ENCODE data around the gene PDHB.
A peak's percentile ranks its signal among the peaks of the same experiment; 100 is the strongest.
"Not testable (repeated sequence)": the region's sequence is repeated elsewhere in the genome, so short reads cannot be mapped to it uniquely, and the experiment has no call there.

PDHB gene

GRCh38 chr3:58433400-58434167, at the start of gene PDHB:
Gene PDHB (minus strand): TSS chr3:58433832. CDS start chr3:58433809, 23 bp downstream.
- DNase-seq: peak; percentile 88

- no peak for DNase-seq
Measured at GRCh38 chr3:58482917-58483636, 49.4 kb upstream of the PDHB start.

- DNase-seq: no peak
Measured at GRCh38 chr3:58480309-58480708, 46.7 kb upstream of the PDHB start.

GRCh38 chr3:58478781-58479180, 45.1 kb upstream of the PDHB start:
- no peak for DNase-seq

- no peak for DNase-seq
Measured at GRCh38 chr3:58474967-58475578, 41.4 kb upstream of the PDHB start.

- no peak for DNase-seq
Measured at GRCh38 chr3:58474348-58474911, 40.8 kb upstream of the PDHB start.

- DNase-seq: no peak
Measured at GRCh38 chr3:58473275-58473674, 39.6 kb upstream of the PDHB start.

GRCh38 chr3:58471025-58471887, 37.6 kb upstream of the PDHB start:
- peak; percentile 52 for DNase-seq

GRCh38 chr3:58470363-58471024, 36.9 kb upstream of the PDHB start:
- DNase-seq: no peak

GRCh38 chr3:58469096-58469495, 35.5 kb upstream of the PDHB start:
- no peak for DNase-seq

- no peak for DNase-seq
Measured at GRCh38 chr3:58466899-58467563, 33.4 kb upstream of the PDHB start.

- no peak for DNase-seq
Measured at GRCh38 chr3:58464866-58465265, 31.2 kb upstream of the PDHB start.

GRCh38 chr3:58463942-58464271, 30.3 kb upstream of the PDHB start:
- no peak for DNase-seq

- peak; percentile 70 for DNase-seq
Measured at GRCh38 chr3:58463181-58463941, 29.7 kb upstream of the PDHB start.

GRCh38 chr3:58462829-58463180, 29.2 kb upstream of the PDHB start:
- no peak for DNase-seq

GRCh38 chr3:58459160-58459559, 25.5 kb upstream of the PDHB start:
- DNase-seq: no peak

- DNase-seq: no peak
Measured at GRCh38 chr3:58452176-58452575, 18.5 kb upstream of the PDHB start.

- DNase-seq: no peak
Measured at GRCh38 chr3:58441514-58442450, 8.2 kb upstream of the PDHB start.

- not testable (repeated sequence) for DNase-seq
Measured at GRCh38 chr3:58440996-58441355, 7.3 kb upstream of the PDHB start.

- DNase-seq: not testable (repeated sequence)
Measured at GRCh38 chr3:58437276-58437675, 3.6 kb upstream of the PDHB start.
